MG63 (cell line): ENCODE results near the gene DUSP6. TPM values are rescaled to one million over a fixed set of nuclear protein-coding genes. Genes with fewer than 3 reads are reported as not detected.

ENCODE experiments used
- DNase-seq: peaks from one replicate; pipeline ENCODE4 v3.0.0-alpha.2; 2020
- H3K27me3 ChIP-seq: fragments of 250-450 bp; sonication (Bioruptor Pico); 2 replicates; pipeline ENCODE4 v1.5.1; 2020; ENCODE audit warnings: mild to moderate bottlenecking, moderate library complexity
- H3K36me3 ChIP-seq: fragments of 250-450 bp; sonication (Bioruptor Pico); 2 replicates; pipeline ENCODE4 v1.5.1; 2020; ENCODE audit warnings: mild to moderate bottlenecking, moderate library complexity
- H3K4me3 ChIP-seq: fragments of 250-450 bp; sonication (Bioruptor Pico); 2 replicates; pipeline ENCODE4 v1.5.1; 2020; ENCODE audit warnings: mild to moderate bottlenecking, moderate library complexity
- H3K9me3 ChIP-seq: fragments of 250-450 bp; sonication (Bioruptor Pico); 2 replicates; pipeline ENCODE4 v1.5.1; 2020; ENCODE audit warnings: mild to moderate bottlenecking, moderate library complexity
- total RNA-seq: library from RNA; depleted of rRNA; stranded (reverse); fragments of >200 nt; shearing (Covaris generic); gene quantifications from 2 replicates; pipeline ENCODE4 v1.2.3, GENCODE V29; 2014; ENCODE audit warnings: low replicate concordance

The DUSP6 gene
- total RNA-seq, 1 experiment from 2014 or later: 19.5 TPM

DNA sequence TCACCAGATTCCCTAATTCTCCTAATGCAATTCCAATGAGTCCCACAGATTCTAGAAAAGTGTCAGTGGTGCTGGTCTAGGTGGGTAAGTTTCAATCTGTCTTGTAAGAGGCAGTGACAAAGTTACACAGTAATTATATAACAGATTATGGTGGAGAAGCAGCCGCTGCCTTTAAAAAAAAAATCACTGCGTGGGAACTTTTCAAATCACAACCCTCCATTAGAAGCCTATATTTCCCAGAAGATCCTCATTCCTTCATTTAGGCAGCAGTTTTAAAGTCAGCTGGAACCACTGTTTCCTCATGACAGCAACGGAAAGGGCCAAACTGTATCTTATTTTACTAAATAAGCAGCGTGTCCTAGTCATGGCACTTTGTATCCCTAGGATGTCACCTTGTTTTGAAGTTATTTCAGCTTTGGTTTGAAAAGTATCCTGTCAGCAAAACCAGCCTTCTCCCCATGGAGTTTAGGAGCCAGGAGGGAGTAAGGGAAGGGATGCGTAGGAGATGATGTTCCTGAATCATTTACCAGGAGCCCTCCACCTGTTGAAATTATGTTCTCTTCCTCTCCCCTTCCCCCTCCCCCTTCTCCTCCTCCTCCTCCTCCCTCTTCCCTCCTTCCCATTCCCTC, 27.7 kb upstream of the DUSP6 start:
- no peak for DNase-seq
- Histone ChIP-seq H3K27me3 (no peaks in the 10 kb centered on the region), H3K4me3 (no peak overlapping the region), H3K9me3 (no peaks in the 10 kb centered on the region), H3K36me3 (no peaks in the 10 kb centered on the region)

DNA sequence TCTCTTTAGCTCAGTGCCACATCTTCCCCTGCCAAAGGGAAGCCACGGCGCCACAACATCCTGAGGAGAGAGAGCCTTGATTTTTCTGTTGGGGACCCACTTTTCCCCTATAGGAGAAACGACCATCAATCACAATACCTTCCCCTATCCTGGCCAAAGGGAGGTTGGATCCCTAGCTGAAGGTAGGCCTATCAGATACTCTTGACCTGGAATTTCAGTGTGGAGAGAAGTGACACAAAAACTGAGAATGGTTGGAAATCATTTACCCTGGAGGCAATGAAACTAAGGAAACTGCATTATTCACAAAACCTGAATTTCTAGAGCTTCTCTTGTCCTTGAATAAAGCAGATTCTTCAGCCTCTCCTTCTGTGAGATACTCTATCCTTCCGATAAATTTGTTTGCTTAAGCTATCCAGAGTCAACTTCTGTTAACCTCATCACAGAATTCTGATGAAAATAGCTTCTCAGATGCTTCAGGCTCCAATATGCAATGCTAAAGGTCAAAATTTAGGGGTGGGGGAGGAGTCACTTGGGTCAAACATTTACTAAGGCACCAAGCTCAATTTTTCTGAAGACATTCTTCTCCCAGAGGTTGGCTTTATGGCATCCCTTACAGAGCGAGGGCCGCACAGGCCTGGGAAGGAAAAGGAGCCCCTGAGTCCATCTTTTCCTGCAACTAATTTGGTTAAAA, 27.0 kb upstream of the DUSP6 start:
- no peak for DNase-seq
- Histone ChIP-seq H3K27me3 (no peaks in the 10 kb centered on the region), H3K4me3 (no peak overlapping the region), H3K9me3 (no peaks in the 10 kb centered on the region), H3K36me3 (no peaks in the 10 kb centered on the region)

DNA sequence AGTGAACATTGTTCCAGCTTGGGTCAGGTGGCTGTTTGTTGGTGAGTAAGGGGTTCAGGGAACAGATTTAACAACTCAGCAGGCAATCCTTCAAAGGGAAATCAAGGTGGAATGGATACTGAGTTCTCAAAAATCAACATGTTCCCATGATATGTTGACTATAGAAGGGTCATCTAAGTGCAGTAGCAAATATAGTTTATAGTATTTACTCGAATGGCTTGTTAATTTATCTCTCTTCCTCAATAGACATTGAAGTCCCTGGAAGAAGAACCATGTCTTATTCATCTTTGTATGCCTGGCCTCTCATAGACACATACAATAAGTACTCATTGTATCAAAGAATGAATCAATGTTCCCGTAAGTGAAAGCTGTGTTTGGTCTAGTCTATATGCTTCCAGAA, 24.5 kb upstream of the DUSP6 start:
- H3K4me3 ChIP-seq: no peak overlapping the region
- no peaks in the 10 kb centered on the region for H3K36me3 ChIP-seq
- no peak for DNase-seq
- H3K9me3 ChIP-seq: no peaks in the 10 kb centered on the region
- no peaks in the 10 kb centered on the region for H3K27me3 ChIP-seq

DNA sequence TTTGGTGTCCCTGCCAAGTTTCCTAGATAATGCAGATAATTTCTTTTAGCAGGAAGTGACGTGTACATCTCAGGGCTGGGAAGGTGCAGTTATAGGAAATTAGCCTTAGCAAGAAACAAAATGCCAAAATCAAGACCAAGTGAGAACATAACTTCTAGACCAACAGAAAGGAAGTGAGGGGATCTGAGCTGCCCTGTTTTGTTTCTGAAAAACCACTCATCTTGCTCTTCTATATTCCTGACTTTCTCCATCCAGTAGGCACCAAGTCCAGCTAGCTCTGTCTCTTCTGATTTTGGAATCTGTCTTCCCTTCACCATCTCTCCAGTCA, 23.9 kb upstream of the DUSP6 start:
- no peaks in the 10 kb centered on the region for H3K9me3 ChIP-seq
- H3K27me3 ChIP-seq: no peaks in the 10 kb centered on the region
- DNase-seq: no peak
- no peaks in the 10 kb centered on the region for H3K36me3 ChIP-seq
- no peak overlapping the region for H3K4me3 ChIP-seq

DNA sequence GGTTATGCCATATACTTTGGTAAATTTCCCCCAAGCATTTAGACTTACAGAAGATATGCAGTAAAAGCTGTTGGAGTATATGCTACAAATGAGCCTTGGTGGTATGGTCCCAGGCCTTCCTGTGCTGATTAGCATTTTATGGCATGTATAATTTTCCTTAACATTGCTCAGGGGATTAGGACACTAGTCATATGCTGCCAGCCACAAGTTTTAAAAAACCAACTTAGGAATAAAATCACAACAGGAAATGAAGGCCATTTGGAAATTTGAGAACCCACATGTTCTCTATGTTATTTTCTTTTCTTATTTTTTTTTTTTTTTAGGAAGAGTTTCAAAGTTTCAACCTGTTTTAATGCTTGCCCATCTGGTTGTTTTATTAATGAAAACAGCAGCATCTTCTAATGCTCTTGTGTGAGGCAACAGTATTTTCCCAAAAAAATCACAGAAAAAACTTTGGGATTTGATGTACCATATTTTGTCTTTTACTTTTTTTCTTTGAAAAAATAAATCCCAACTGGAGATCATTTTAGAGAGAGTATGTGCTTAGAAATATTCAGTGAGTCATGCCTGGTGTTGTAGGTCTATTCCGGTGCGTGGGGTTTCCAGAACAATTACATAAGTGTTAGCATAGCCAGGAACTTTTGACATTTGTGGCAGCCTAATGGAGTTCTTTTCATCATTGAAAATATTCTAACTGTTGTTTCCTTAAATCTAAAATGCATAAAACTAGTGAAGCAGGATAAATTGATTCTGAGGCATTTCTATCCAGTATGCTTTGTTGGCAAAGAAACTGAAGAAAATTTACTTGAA, 21.7 kb upstream of the DUSP6 start:
- no peaks in the 10 kb centered on the region for H3K9me3 ChIP-seq
- H3K4me3 ChIP-seq: no peak overlapping the region
- H3K36me3 ChIP-seq: no peaks in the 10 kb centered on the region
- DNase-seq: peak; percentile 39
- no peaks in the 10 kb centered on the region for H3K27me3 ChIP-seq

DNA sequence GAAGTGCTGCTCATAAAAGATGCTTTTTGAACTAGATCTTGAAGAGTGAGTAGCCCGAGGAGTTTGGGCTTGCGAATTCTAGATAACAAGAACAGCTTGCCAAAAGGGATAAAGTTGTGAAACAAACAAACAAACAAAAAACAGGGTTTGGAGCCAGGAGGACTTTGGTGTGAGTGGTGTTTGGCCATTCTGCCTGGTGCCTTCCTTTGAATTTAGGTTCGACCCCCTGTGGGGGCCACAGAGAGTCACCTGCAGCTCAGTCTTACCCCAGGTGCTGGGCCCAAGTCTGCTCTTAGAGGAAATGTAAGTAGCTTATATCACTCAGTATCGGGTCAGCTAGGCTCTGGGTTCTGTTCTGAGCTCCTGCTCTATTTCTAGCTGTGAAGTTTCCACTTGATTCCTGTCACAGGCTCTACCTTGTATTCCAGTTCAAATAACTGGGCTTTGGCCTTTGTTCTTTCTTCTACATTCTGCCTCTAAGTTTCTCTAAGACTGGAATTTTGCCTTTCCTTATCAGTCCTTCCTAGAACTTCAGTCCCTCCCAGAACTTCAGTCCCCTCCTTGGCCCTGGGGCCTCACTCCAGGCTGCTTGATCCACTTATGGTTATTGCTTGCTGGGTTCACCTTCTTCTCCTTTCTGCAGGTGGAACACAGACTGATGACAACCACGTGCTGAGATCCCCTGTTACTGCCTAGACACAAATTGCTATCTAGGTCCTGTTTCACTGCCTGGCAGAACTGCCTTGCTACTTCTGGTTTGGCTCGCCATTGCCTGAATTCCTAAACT, 20.5 kb upstream of the DUSP6 start:
- DNase-seq: no peak
- Histone ChIP-seq H3K4me3 (no peak overlapping the region), H3K36me3 (no peaks in the 10 kb centered on the region), H3K9me3 (no peaks in the 10 kb centered on the region), H3K27me3 (no peaks in the 10 kb centered on the region)

DNA sequence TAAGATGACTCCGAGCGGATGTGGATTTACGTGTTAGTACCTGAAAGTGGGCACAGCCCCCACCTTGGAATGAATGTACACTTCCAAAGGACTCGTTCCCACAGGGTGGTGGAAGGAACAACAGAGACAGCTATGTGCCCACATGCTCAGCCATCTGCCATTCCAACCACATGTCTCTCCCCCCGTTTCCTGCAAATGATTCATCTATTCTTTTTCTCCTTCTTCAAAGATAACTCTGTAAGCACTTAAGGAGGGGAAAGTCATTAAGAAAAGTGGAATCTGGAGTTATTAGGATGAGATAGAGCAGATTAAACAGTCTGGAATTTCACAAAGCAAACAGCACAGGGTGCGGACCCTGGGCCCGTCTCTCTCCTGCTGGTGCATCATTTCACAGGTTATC, 18.5 kb upstream of the DUSP6 start:
- DNase-seq: peak; percentile 9
- Histone ChIP-seq H3K4me3 (no peak overlapping the region), H3K36me3 (no peaks in the 10 kb centered on the region), H3K9me3 (no peaks in the 10 kb centered on the region), H3K27me3 (no peaks in the 10 kb centered on the region)

DNA sequence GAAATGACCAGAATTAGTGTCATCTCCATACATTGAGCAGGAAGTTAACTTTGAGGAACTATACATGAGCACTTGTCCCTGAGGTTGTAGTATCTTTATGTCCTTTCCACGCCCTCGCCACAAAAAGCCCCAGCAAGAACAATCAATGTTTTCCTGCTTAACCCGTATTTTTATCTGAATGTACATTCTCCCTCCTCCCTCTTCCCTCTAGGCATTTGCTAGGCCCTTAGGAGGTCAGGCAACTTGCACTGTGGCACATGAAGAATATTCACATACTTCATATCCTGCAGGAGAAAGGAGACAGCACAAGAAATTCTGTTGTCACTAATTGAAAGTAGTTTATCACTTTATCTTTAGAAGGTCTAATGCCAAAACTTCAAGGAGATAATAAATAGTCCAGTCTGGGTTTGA, 18.1 kb upstream of the DUSP6 start:
- no peaks in the 10 kb centered on the region for H3K36me3 ChIP-seq
- no peaks in the 10 kb centered on the region for H3K27me3 ChIP-seq
- H3K4me3 ChIP-seq: no peak overlapping the region
- no peaks in the 10 kb centered on the region for H3K9me3 ChIP-seq
- no peak for DNase-seq

DNA sequence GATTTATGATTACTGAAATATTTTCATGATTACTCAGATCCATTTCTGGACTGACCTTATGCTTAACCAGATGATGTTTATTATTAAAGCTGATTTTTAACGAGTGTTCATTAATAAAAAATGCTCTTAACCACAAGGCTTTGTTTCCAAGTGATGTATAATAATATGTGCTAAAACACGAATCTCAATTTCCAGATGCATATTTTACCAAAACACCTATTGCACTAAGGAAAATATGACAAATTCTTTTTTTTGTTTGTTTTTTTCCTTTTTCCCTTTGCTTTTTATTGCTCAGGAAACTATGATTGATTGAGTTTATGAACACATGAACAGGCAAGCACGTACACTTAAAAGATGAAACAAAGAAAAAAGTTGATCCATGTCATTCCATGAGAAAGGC, 16.9 kb upstream of the DUSP6 start:
- Histone ChIP-seq H3K36me3 (no peaks in the 10 kb centered on the region), H3K4me3 (no peak overlapping the region), H3K27me3 (no peaks in the 10 kb centered on the region), H3K9me3 (no peaks in the 10 kb centered on the region)
- no peak for DNase-seq

DNA sequence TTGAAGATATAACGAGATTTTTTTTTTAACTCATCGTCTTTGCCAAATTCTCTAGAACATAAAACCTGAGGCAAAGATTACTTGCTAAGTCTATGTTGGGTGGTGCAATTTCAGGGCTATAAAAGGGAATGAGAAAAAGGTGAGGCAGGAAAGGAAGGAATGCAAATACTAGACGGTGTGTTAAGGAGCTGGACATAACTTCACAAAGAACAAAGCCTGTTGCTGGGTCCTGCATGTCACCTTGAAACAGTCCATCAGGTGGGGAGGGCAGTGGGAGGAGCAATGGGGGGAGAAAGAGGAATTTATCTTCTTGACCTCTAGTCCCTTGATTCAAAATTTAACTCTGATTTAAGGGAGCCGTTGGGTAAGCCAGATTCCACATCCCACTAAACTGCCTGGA, 16.1 kb upstream of the DUSP6 start:
- Histone ChIP-seq H3K4me3 (no peak overlapping the region), H3K27me3 (no peaks in the 10 kb centered on the region), H3K9me3 (no peaks in the 10 kb centered on the region), H3K36me3 (no peaks in the 10 kb centered on the region)
- DNase-seq: no peak

DNA sequence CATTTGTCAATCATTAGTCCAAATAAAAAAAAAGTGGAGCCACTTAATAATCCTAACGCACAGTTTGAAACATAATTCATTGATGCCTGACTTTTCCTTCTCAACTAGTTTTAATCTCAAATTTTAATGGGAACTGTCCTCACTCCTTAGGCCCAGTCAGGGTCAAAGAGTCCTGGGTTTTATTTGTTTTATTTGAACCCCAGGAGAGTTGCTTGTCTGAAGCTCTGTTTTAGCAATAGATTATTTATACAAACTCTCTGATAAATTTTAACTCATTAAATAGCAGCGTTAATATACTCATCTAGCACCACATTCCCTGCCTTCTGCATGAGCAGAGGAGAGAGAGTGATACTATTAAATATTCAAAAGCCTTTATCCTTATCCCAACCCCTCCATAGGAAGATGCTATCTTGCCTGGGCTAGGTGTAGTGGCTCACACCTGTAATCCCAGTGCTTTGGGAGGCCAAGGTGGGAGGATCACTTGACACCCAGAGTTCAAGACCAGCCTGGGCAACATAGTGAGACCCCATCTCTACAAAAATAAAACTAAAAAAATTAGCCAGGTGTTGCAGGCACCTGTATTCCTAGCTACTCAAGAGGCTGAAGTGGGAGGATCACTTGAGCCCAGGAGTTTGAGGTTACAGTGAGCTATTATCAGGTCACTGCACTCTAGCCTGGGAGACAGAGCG, 14.5 kb upstream of the DUSP6 start:
- DNase-seq: no peak
- no peak overlapping the region for H3K4me3 ChIP-seq
- H3K9me3 ChIP-seq: no peaks in the 10 kb centered on the region
- no peaks in the 10 kb centered on the region for H3K27me3 ChIP-seq
- no peaks in the 10 kb centered on the region for H3K36me3 ChIP-seq

DNA sequence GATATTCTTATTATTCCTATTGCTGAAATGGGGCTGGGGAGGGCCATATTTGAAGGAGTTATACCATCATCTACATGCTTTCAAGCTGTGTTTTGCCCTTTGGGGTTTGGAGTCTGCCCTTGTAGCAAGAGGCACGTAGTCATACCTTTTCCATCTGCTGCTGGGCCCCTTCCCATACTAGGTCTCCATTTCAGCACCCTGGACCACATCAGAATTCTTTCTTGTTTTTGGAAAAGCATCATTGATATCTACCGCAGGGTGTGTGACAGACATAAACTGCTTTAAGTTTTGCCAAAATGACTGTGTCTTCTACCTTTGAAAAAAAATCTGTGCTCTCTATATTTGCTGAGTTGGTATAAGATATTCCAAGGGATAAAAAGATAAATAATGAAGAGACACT, 12.3 kb upstream of the DUSP6 start:
- DNase-seq: no peak
- Histone ChIP-seq H3K36me3 (no peaks in the 10 kb centered on the region), H3K4me3 (no peak overlapping the region), H3K9me3 (no peaks in the 10 kb centered on the region), H3K27me3 (no peaks in the 10 kb centered on the region)

DNA sequence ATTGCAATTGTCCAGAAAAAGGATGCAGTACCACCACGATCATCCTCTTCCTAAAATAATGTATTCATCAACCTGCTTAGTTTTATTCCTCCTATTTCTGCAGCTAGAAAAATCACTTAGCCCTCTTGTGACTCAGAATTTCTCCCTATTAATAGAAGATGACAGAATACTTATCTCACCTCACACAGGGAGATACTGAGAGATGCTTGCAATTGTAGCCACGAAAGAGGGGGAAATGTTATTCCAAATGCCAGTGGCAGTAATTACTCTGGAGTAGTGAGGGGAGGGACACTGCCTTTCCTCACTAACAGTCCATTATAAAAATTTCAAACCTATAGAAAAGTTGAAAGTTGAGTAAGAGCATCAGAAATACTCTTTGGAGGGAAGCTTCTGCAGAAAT, 11.8 kb upstream of the DUSP6 start:
- Histone ChIP-seq H3K9me3 (no peaks in the 10 kb centered on the region), H3K27me3 (no peaks in the 10 kb centered on the region), H3K36me3 (no peaks in the 10 kb centered on the region), H3K4me3 (no peak overlapping the region)
- no peak for DNase-seq

DNA sequence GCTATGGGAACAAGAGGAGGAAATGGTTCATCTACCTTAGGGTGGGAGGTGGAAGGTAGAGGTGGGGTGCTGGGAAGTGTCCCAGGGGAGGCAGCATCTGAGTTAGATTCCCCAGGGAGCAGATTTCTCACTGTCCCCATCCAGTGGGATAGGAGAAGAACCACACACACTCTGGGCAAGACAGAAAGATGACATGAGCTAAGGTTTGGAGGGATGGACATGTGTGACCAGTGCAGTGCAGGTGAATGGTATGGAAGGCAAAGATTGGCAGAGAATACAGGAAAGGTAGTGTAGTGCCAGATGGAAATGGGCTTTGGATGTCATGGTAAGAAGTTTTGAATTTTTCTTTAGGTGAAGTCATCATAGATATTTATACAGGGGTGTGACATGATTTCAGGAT, 11.3 kb upstream of the DUSP6 start:
- no peak overlapping the region for H3K4me3 ChIP-seq
- no peak for DNase-seq
- no peaks in the 10 kb centered on the region for H3K9me3 ChIP-seq
- no peaks in the 10 kb centered on the region for H3K27me3 ChIP-seq
- H3K36me3 ChIP-seq: no peaks in the 10 kb centered on the region

DNA sequence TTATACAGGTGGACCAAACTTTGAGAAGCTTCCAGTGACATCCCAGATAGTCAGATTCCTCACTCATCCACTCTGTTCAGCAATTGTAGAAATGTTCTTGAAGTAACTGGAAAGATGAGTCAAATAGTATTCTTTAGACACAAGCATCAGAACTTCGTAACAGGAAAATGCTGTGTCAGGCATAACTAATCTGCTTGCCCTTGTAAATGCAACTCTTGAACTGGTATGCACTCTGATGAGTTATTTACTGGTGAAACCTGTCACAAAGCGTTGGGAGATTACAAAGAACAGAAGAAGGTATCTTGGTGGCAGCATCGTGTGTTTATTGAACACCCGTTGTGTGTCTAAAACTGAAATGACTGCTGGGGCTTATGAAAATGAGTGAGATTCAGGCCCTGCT, 10.8 kb upstream of the DUSP6 start:
- Histone ChIP-seq H3K36me3 (no peaks in the 10 kb centered on the region), H3K9me3 (no peaks in the 10 kb centered on the region), H3K27me3 (no peaks in the 10 kb centered on the region), H3K4me3 (no peak overlapping the region)
- DNase-seq: no peak

DNA sequence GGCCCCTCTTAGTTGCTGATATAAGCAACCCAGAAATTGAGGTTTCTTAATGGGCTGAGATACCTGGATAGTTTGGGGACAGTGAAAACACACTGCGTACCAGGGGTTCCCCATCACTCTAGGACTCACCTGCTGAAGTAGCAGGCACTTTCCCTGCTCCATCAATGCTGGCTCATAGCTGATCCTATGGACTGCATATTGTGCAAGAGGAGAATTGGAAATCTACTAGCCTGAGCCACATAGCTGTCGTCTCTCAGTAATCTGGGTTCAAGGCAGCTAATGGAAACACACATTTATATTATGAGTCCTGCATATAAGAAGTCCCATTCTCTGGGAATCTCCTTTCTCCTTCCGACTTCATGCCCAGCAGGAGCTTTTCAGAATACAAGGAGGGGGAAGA, 7.3 kb upstream of the DUSP6 start:
- no peaks in the 10 kb centered on the region for H3K27me3 ChIP-seq
- H3K9me3 ChIP-seq: no peaks in the 10 kb centered on the region
- DNase-seq: no peak
- H3K36me3 ChIP-seq: no peaks in the 10 kb centered on the region
- no peak overlapping the region for H3K4me3 ChIP-seq

DNA sequence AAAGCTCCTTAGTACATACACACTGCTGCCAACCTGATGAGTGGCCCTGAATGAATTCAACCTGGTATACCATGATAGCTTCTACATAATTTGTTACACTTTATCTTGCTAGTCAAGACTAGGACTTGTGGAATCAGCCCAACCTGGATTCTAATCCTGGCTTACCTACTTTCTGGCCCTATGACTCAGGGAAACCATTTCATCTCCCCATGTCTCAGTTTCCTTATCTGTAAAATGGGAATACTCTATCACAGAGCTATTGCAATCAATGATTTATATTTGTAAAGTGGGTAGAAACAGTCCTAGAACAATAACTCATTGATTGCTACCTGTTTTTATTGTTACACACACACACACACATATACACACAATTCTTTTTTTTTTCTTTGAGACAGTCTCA, 6.5 kb upstream of the DUSP6 start:
- no peak overlapping the region for H3K4me3 ChIP-seq
- no peaks in the 10 kb centered on the region for H3K27me3 ChIP-seq
- no peak for DNase-seq

More for the DNA sequence above, 6.5 kb upstream of the DUSP6 start:
- H3K36me3 ChIP-seq: no peaks in the 10 kb centered on the region
- no peaks in the 10 kb centered on the region for H3K9me3 ChIP-seq
